ENCODE measurements around the gene RALGAPA1. TPM values are rescaled to one million over a fixed set of nuclear protein-coding genes. Genes with fewer than 3 reads are reported as not detected.

Gene RALGAPA1
- total RNA-seq, 1 experiment from 2014 or later, result 31.7 TPM

DNA sequence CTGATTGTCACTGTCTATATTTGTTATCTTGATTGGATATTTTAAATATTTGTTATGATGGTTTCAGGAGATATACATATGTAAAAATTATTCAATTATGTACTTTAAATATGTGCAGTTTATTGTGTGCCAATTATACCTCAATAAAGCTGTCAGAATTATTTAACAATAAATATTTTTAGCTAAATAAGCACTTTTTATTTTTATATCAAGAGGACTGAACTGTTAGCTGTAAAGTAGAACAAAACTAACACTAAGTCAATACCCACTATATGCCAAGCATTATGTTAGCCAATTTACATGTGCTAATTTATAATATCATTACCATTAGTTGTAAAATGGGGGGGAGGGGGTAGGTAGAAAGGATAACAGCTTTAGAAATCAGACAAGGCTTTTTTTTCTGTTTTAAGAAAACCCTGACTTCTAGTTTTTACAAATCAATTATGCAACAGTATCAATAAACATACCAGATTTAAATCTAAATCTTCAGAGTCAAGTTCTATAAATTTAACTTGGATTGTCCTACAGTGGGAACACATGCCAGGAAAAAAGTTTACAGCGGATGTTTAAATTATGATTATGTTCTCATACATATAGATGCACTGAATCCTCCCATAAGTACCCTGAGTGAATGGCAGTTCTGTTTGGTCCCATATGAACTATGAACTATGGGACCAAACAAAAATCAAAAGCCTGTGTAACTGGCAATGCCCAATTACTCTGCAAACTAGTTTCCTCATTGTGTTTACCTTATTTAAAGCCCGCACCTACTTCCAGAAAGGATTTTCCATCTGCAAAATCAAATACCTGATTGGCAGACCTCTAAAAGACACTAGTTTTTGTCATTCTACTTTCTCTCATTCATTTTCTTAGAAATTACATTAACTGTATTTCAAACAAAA, 2.8 kb downstream of the RALGAPA1 start:
- ChIA-PET CTCF (interaction anchor here (1.5 to 5.1 kb wide), 2 partner anchors 11 to 16 kb away, joined by 9 to 25 read pairs; no protein-coding TSS in a partner anchor), POLR2A (interaction anchor here (2.5 kb wide), 1 partner anchor 20 kb away, joined by 9 read pairs; the partner anchor contains the start of gene BRMS1L)
- Mint-ChIP-seq H3K27ac (no peak overlapping the region), H3K36me3 (0 out of 2 replicates have a peak, but pooled peaks cover 2% of the 10 kb centered on the region), H3K4me3 (no peak overlapping the region), H3K4me1 (peaks cover 15% of the 10 kb centered on the region), H3K9me3 (no peaks in the 10 kb centered on the region), H3K27me3 (ENCODE audit: low read depth) (peaks cover 5% of the 10 kb centered on the region)
- TF ChIP-seq, protein P1, sequence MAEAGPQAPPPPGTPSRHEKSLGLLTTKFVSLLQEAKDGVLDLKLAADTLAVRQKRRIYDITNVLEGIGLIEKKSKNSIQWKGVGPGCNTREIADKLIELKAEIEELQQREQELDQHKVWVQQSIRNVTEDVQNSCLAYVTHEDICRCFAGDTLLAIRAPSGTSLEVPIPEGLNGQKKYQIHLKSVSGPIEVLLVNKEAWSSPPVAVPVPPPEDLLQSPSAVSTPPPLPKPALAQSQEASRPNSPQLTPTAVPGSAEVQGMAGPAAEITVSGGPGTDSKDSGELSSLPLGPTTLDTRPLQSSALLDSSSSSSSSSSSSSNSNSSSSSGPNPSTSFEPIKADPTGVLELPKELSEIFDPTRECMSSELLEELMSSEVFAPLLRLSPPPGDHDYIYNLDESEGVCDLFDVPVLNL (CRISPR knock-in tag; IDR thresholded peaks at IDR 0.05; ENCODE audit: borderline replicate concordance, low read depth), result no peak
- TF ChIP-seq, protein P2, sequence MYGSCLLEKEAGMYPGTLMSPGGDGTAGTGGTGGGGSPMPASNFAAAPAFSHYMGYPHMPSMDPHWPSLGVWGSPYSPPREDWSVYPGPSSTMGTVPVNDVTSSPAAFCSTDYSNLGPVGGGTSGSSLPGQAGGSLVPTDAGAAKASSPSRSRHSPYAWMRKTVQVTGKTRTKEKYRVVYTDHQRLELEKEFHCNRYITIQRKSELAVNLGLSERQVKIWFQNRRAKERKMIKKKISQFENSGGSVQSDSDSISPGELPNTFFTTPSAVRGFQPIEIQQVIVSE (CRISPR knock-in tag; IDR thresholded peaks at IDR 0.05; ENCODE audit: borderline replicate concordance), result no peak
- TF ChIP-seq RORB (CRISPR knock-in tag; IDR thresholded peaks at IDR 0.05), result no peak
- DNase-seq (ENCODE audit: low spot score) (no peak), ATAC-seq (no peak)

DNA sequence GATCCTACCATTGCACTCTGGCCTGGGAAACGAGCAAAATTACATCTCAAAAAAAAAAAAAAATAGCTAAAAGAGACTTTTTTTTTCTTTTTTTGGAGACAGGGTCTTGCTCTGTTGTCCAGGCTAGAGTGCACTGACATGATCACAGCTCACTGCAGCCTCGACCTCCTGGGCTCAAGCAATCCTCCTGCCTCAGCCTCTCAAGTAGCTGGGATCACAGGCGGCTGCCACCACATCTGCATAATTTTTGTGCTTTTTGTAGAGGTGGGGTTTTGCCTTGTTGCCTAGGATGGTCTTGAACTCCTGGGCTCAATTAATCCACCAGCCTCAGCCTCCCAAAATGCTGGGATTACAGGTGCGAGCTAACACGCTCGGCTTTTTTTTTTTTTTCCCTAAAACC, 11.3 kb downstream of the RALGAPA1 start:
- no peaks in the 10 kb centered on the region for H3K9me3 Mint-ChIP-seq
- ChIA-PET POLR2A (no interaction called here), CTCF (interaction anchor here (0.9 to 1.0 kb wide), 2 partner anchors 17 to 20 kb away, joined by 3 read pairs; no protein-coding TSS in a partner anchor)
- DNase-seq (ENCODE audit: low spot score), result no peak
- H3K27me3 Mint-ChIP-seq (ENCODE audit: low read depth), result no peaks in the 10 kb centered on the region
- no peak overlapping the region for H3K4me3 Mint-ChIP-seq
- H3K4me1 Mint-ChIP-seq, result no peaks in the 10 kb centered on the region
- no peak for TF ChIP-seq KAT7 (CRISPR knock-in tag; IDR thresholded peaks at IDR 0.05; ENCODE audit: borderline replicate concordance)
- no peak for TF ChIP-seq ATF1 (CRISPR knock-in tag; IDR thresholded peaks at IDR 0.05)
- TF ChIP-seq NR1H2 (CRISPR knock-in tag; IDR thresholded peaks at IDR 0.05), result no peak
- no peak for TF ChIP-seq RORB (CRISPR knock-in tag; IDR thresholded peaks at IDR 0.05)
- TF ChIP-seq, protein P3, sequence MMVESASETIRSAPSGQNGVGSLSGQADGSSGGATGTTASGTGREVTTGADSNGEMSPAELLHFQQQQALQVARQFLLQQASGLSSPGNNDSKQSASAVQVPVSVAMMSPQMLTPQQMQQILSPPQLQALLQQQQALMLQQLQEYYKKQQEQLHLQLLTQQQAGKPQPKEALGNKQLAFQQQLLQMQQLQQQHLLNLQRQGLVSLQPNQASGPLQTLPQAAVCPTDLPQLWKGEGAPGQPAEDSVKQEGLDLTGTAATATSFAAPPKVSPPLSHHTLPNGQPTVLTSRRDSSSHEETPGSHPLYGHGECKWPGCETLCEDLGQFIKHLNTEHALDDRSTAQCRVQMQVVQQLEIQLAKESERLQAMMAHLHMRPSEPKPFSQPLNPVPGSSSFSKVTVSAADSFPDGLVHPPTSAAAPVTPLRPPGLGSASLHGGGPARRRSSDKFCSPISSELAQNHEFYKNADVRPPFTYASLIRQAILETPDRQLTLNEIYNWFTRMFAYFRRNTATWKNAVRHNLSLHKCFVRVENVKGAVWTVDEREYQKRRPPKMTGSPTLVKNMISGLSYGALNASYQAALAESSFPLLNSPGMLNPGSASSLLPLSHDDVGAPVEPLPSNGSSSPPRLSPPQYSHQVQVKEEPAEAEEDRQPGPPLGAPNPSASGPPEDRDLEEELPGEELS (CRISPR knock-in tag; IDR thresholded peaks at IDR 0.05), result no peak
- no peak for TF ChIP-seq NR3C1 (CRISPR knock-in tag; conservative IDR thresholded peaks at IDR 0.05; ENCODE audit: low read depth)
- no peak for TF ChIP-seq FOXP1 (CRISPR knock-in tag; IDR thresholded peaks at IDR 0.05; ENCODE audit: borderline replicate concordance)
- no peak for TF ChIP-seq JUN (CRISPR knock-in tag; IDR thresholded peaks at IDR 0.05)
- TF ChIP-seq TEAD4 (CRISPR knock-in tag; IDR thresholded peaks at IDR 0.05), result no peak
- no peak for TF ChIP-seq ZNF416 (CRISPR knock-in tag; IDR thresholded peaks at IDR 0.05)
- TF ChIP-seq, protein P4, sequence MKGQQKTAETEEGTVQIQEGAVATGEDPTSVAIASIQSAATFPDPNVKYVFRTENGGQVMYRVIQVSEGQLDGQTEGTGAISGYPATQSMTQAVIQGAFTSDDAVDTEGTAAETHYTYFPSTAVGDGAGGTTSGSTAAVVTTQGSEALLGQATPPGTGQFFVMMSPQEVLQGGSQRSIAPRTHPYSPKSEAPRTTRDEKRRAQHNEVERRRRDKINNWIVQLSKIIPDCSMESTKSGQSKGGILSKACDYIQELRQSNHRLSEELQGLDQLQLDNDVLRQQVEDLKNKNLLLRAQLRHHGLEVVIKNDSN (CRISPR knock-in tag; IDR thresholded peaks at IDR 0.05), result no peak
- TF ChIP-seq NR2C2 (CRISPR knock-in tag; IDR thresholded peaks at IDR 0.05), result no peak
- no peak for TF ChIP-seq NFYB (CRISPR knock-in tag; conservative IDR thresholded peaks at IDR 0.05; ENCODE audit: low read depth)
- TF ChIP-seq, protein P5, sequence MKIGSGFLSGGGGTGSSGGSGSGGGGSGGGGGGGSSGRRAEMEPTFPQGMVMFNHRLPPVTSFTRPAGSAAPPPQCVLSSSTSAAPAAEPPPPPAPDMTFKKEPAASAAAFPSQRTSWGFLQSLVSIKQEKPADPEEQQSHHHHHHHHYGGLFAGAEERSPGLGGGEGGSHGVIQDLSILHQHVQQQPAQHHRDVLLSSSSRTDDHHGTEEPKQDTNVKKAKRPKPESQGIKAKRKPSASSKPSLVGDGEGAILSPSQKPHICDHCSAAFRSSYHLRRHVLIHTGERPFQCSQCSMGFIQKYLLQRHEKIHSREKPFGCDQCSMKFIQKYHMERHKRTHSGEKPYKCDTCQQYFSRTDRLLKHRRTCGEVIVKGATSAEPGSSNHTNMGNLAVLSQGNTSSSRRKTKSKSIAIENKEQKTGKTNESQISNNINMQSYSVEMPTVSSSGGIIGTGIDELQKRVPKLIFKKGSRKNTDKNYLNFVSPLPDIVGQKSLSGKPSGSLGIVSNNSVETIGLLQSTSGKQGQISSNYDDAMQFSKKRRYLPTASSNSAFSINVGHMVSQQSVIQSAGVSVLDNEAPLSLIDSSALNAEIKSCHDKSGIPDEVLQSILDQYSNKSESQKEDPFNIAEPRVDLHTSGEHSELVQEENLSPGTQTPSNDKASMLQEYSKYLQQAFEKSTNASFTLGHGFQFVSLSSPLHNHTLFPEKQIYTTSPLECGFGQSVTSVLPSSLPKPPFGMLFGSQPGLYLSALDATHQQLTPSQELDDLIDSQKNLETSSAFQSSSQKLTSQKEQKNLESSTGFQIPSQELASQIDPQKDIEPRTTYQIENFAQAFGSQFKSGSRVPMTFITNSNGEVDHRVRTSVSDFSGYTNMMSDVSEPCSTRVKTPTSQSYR (CRISPR knock-in tag; IDR thresholded peaks at IDR 0.05), result no peak
- no peak for TF ChIP-seq ZNF232 (CRISPR knock-in tag; IDR thresholded peaks at IDR 0.05)
- no peak for TF ChIP-seq CREB1 (CRISPR knock-in tag; IDR thresholded peaks at IDR 0.05)
- TF ChIP-seq EMX1 (CRISPR knock-in tag; IDR thresholded peaks at IDR 0.05), result no peak
- 0 out of 2 replicates have a peak, but pooled peaks cover under 1% of the 10 kb centered on the region for H3K36me3 Mint-ChIP-seq
- no peak for ATAC-seq
- no peak overlapping the region for H3K27ac Mint-ChIP-seq

Measured in WTC11 (cell line).